ENCODE results near the gene SORBS2. TPM values are rescaled to one million over a fixed set of nuclear protein-coding genes. Genes with fewer than 3 reads are reported as not detected.

The SORBS2 gene
- total RNA-seq, 2 donors from 2014 or later: 210 to 218 TPM

DNA sequence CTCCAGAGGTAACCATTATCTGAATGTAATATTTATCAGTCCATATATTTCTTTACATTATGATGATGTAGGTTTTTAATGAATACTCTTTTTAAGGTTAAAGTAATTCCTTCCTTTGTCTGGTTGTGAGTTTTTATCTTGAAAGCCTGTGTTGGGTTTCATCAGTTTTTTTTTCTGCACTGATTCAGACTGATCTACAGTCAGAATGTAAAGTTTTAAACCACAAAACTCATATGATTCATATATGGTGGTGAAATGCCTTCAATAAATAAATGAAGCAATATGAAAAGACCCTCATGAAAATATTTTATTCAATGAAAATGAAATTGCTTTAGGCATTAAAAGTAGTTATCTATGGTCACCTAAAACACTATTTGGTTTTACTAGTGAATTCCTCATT, 47.1 kb downstream of the SORBS2 start:
- peaks cover 0 to 3% of the 10 kb centered on the region in 2 donors for H3K36me3 ChIP-seq (replicated peaks in 1 of 2; ENCODE audit: insufficient read depth in 1 of 2, low read depth in 2 of 2)
- peaks cover 26% of the 10 kb centered on the region for H3K4me1 ChIP-seq
- H3K27ac ChIP-seq: peak overlapping the region in 1 of 4 donors; percentile 7
- TF ChIP-seq, protein P1, sequence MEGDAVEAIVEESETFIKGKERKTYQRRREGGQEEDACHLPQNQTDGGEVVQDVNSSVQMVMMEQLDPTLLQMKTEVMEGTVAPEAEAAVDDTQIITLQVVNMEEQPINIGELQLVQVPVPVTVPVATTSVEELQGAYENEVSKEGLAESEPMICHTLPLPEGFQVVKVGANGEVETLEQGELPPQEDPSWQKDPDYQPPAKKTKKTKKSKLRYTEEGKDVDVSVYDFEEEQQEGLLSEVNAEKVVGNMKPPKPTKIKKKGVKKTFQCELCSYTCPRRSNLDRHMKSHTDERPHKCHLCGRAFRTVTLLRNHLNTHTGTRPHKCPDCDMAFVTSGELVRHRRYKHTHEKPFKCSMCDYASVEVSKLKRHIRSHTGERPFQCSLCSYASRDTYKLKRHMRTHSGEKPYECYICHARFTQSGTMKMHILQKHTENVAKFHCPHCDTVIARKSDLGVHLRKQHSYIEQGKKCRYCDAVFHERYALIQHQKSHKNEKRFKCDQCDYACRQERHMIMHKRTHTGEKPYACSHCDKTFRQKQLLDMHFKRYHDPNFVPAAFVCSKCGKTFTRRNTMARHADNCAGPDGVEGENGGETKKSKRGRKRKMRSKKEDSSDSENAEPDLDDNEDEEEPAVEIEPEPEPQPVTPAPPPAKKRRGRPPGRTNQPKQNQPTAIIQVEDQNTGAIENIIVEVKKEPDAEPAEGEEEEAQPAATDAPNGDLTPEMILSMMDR (IDR thresholded peaks at IDR 0.05): no peak
- no peak for TF ChIP-seq POLR2A (IDR thresholded peaks at IDR 0.05)
- DNase-seq: no peak
- no peak overlapping the region for H3K4me3 ChIP-seq
- ATAC-seq: no peak
- H3K27me3 ChIP-seq: no peaks in the 10 kb centered on the region
- no peaks in the 10 kb centered on the region for H3K9me3 ChIP-seq
- intact Hi-C loops (cut with DNase I): loop anchor here (10.0 kb wide), 1 partner anchor 50 kb away; no protein-coding TSS in a partner anchor

DNA sequence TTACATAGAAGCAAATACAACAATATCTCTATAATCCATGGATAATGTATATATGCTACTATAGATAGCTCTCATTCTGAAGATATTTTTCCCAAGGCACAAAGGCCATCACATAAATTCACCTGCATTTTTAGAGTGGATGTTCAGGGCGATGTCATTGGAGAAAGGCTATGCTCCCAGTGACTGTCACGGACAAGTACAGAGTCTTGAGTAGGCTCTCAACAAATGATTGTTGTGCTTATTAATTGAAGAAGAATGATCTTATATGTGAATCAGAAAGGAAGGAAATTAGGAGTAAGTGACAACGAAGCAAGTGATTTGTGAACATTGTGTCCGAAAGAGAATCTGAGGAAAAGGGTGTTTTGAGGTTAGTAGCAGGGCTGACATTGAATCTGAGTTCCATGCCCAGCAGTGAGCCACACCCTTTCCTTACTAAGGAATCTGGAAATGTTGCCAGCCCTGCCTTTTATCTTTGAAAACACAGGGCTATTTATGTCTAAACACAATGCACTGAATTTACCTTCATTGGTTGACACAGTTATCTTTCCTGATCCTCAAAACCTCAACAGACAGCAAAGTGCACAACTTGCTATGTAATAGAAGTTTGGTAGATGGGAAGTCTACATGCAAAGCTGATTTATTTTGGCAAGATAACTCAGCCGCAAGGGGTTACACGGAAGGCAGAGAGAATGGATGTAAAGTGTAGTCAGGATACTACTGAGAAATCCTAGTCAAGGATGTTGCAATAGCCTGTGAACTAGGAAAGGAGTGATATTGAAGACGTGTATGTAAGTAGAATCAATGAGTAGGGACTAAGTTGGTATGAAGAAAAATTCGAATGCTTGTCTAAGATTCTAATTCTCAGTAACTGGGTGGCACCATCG, 50.4 kb downstream of the SORBS2 start:
- no peak for TF ChIP-seq POLR2A (IDR thresholded peaks at IDR 0.05)
- TF ChIP-seq, protein P1 (IDR thresholded peaks at IDR 0.05): no peak
- Histone ChIP-seq H3K27me3 (no peaks in the 10 kb centered on the region), H3K4me3 (no peak overlapping the region), H3K36me3 (replicated peaks in 1 of 2; ENCODE audit: insufficient read depth in 1 of 2, low read depth in 2 of 2) (peaks cover 0 to under 1% of the 10 kb centered on the region in 2 donors), H3K4me1 (peaks cover 42% of the 10 kb centered on the region), H3K27ac (peak overlapping the region in 2 of 4 donors; percentile 20 to 26), H3K9me3 (no peaks in the 10 kb centered on the region)
- DNase-seq: no peak
- WGBS, 2 donors: 60 to 61% methylated on average over 9 of the region's 9 CpGs
- intact Hi-C loops (cut with DNase I): loop anchor here (10.0 kb wide), 1 partner anchor 47 kb away; no protein-coding TSS in a partner anchor
- peak; percentile 49 for ATAC-seq

DNA sequence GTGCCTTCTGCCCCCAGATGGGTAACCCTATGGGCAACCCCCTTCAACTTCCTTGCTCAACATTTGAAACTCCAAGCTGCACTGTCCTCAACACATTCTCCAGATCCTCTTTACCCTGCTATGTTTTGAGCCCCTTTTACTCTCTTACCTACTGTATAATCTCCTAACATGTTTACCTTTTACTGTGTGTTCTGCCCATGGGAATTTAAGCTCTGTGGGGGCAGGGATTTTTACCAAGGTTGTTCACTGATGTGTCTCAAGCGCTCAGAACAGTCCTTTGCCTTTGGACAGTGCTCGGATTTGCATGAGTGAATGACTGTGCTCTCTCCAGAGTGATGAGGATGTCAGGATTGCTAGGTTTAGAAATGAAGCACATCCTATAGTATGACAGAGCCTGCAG, 53.2 kb downstream of the SORBS2 start:
- H3K27ac ChIP-seq: no peak overlapping the region
- H3K27me3 ChIP-seq: no peaks in the 10 kb centered on the region
- intact Hi-C loops (cut with DNase I): no loop called here
- H3K9me3 ChIP-seq: no peaks in the 10 kb centered on the region
- no peak overlapping the region for H3K4me3 ChIP-seq
- H3K4me1 ChIP-seq: peaks cover 57% of the 10 kb centered on the region
- DNase-seq (no peak), ATAC-seq (no peak)
- 31 to 33% methylated on average over 2 of the region's 2 CpGs for WGBS, 2 donors
- no peak for TF ChIP-seq POLR2A (IDR thresholded peaks at IDR 0.05)
- TF ChIP-seq, protein P1 (IDR thresholded peaks at IDR 0.05): no peak
- no peaks in the 10 kb centered on the region for H3K36me3 ChIP-seq (replicated peaks in 1 of 2; ENCODE audit: insufficient read depth in 1 of 2, low read depth in 2 of 2)

DNA sequence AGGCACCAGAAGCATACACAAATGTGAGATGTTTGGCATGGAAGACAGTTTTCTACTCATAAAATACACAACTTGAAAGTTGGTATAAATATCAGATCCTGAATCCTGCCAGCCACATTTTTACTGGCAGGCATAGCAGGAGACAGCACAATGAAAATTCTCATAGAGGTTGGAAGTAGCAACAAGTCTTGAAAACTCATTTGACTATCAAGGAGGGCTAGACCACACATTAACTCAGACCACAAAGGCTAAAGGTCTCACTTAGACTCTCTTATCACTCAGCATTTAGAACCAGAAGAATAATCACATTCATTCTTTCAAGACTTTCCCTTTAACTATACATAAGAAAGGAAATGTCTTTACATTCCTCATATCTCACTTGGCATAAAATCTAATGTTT, 56.5 kb downstream of the SORBS2 start:
- no peak for TF ChIP-seq POLR2A (IDR thresholded peaks at IDR 0.05)
- TF ChIP-seq, protein P1 (IDR thresholded peaks at IDR 0.05): no peak
- Histone ChIP-seq H3K4me3 (no peak overlapping the region), H3K36me3 (replicated peaks in 1 of 2; ENCODE audit: insufficient read depth in 1 of 2, low read depth in 2 of 2) (no peaks in the 10 kb centered on the region), H3K27ac (no peak overlapping the region), H3K27me3 (no peaks in the 10 kb centered on the region), H3K9me3 (no peaks in the 10 kb centered on the region), H3K4me1 (peaks cover 40% of the 10 kb centered on the region)
- DNase-seq (no peak), ATAC-seq (no peak)
- intact Hi-C loops (cut with DNase I): no loop called here
